Liver (tissue), 3 donors: Measurements from ENCODE around the gene GNB1L.

ENCODE experiments used
- EGR1 ChIP-seq, 2 donors: IDR thresholded peaks; 2 replicates each; pipeline ENCODE4 v1.6.1; 2016 to 2018; ENCODE audit warnings: antibody characterized with exemption in 2 of 2, low read depth in 2 of 2
- GABPA ChIP-seq, 2 donors: IDR thresholded peaks in 1 of 2; conservative IDR thresholded peaks in 1 of 2; 2 replicates each; pipeline ENCODE4 v1.6.1; 2016; ENCODE audit warnings: antibody characterized with exemption in 2 of 2, mild to moderate bottlenecking in 1 of 2, moderate library complexity in 1 of 2
- HNF4A ChIP-seq, 2 donors: conservative IDR thresholded peaks; 2 replicates each; pipeline ENCODE4 v1.6.1; 2016; ENCODE audit warnings: antibody characterized with exemption in 2 of 2, mild to moderate bottlenecking in 2 of 2
- JUND ChIP-seq, 2 donors: IDR thresholded peaks; 2 replicates each; pipeline ENCODE4 v1.6.1; 2016; ENCODE audit warnings: antibody characterized with exemption in 2 of 2
- RAD21 ChIP-seq, 2 donors: IDR thresholded peaks; 2 replicates each; pipeline ENCODE4 v1.6.1; 2016; ENCODE audit warnings: antibody characterized with exemption in 2 of 2, mild to moderate bottlenecking in 2 of 2
- SP1 ChIP-seq: IDR thresholded peaks from 2 replicates; pipeline ENCODE4 v1.6.1; 2018; ENCODE audit warnings: antibody characterized with exemption, mild to moderate bottlenecking
- YY1 ChIP-seq: IDR thresholded peaks from 2 replicates; pipeline ENCODE4 v1.6.1; 2016; ENCODE audit warnings: antibody characterized with exemption, mild to moderate bottlenecking
- TF ChIP-seq, protein P1 (sequence below): fragments of 150-350 bp; IDR thresholded peaks from 2 replicates; pipeline ENCODE4 v1.5.1; 2017; ENCODE audit warnings: improper control_type of control experiment, low read depth, low read length; ENCODE audit not compliant: missing input control
- TF ChIP-seq, protein P2 (sequence below): IDR thresholded peaks from 2 replicates; pipeline ENCODE4 v1.6.1; 2016; ENCODE audit warnings: antibody characterized with exemption
- TF ChIP-seq, protein P3 (sequence below): IDR thresholded peaks from 2 replicates; pipeline ENCODE4 v1.6.1; 2016; ENCODE audit warnings: antibody characterized with exemption
- TF ChIP-seq, protein P4 (sequence below): IDR thresholded peaks from 2 replicates; pipeline ENCODE4 v1.6.1; 2016; ENCODE audit warnings: antibody characterized with exemption, mild to moderate bottlenecking
- TF ChIP-seq, protein P5 (sequence below): IDR thresholded peaks from 2 replicates; pipeline ENCODE4 v1.6.1; 2016; ENCODE audit warnings: antibody characterized with exemption
- donor health status: healthy.
- donor health status: healthy.

DNA sequence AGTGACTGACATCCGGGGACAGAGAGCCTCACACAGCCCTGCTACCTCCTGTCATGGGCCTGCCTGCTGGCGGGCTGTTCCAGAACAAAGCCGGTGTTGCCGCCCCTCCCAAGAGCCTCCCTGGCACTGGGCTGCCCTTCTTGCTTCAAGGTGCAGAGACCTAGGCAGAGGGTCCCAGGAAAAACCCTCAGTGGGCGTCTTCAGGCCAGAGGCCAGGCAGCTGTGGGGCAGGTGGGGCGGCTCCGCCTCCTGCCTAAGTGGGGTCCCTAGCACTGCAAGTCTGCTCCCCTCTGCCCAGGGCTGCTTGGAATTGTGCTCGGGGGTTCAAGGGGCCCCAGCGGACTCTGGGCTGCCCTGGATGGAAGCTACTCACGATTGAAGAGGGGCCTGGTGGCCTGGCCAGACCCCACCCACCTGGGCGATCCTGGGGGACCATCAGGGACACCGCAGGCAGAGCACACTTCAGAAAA lies 20.4 kb upstream of the GNB1L start:
- TF ChIP-seq, protein P1, sequence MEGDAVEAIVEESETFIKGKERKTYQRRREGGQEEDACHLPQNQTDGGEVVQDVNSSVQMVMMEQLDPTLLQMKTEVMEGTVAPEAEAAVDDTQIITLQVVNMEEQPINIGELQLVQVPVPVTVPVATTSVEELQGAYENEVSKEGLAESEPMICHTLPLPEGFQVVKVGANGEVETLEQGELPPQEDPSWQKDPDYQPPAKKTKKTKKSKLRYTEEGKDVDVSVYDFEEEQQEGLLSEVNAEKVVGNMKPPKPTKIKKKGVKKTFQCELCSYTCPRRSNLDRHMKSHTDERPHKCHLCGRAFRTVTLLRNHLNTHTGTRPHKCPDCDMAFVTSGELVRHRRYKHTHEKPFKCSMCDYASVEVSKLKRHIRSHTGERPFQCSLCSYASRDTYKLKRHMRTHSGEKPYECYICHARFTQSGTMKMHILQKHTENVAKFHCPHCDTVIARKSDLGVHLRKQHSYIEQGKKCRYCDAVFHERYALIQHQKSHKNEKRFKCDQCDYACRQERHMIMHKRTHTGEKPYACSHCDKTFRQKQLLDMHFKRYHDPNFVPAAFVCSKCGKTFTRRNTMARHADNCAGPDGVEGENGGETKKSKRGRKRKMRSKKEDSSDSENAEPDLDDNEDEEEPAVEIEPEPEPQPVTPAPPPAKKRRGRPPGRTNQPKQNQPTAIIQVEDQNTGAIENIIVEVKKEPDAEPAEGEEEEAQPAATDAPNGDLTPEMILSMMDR = no peak
- TF ChIP-seq, protein P2, sequence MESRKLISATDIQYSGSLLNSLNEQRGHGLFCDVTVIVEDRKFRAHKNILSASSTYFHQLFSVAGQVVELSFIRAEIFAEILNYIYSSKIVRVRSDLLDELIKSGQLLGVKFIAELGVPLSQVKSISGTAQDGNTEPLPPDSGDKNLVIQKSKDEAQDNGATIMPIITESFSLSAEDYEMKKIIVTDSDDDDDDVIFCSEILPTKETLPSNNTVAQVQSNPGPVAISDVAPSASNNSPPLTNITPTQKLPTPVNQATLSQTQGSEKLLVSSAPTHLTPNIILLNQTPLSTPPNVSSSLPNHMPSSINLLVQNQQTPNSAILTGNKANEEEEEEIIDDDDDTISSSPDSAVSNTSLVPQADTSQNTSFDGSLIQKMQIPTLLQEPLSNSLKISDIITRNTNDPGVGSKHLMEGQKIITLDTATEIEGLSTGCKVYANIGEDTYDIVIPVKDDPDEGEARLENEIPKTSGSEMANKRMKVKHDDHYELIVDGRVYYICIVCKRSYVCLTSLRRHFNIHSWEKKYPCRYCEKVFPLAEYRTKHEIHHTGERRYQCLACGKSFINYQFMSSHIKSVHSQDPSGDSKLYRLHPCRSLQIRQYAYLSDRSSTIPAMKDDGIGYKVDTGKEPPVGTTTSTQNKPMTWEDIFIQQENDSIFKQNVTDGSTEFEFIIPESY = no peak
- TF ChIP-seq GABPA (IDR thresholded peaks at IDR 0.05 in 1 of 2, conservative IDR thresholded peaks at IDR 0.05 in 1 of 2) (no peak), RAD21 (IDR thresholded peaks at IDR 0.05) (no peak), JUND (IDR thresholded peaks at IDR 0.05) (no peak), YY1 (no peak), SP1 (no peak), EGR1 (IDR thresholded peaks at IDR 0.05; ENCODE audit: low read depth in 2 of 2) (no peak), HNF4A (conservative IDR thresholded peaks at IDR 0.05) (no peak)
- TF ChIP-seq, protein P3, sequence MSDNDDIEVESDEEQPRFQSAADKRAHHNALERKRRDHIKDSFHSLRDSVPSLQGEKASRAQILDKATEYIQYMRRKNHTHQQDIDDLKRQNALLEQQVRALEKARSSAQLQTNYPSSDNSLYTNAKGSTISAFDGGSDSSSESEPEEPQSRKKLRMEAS = no peak
- TF ChIP-seq, protein P4, sequence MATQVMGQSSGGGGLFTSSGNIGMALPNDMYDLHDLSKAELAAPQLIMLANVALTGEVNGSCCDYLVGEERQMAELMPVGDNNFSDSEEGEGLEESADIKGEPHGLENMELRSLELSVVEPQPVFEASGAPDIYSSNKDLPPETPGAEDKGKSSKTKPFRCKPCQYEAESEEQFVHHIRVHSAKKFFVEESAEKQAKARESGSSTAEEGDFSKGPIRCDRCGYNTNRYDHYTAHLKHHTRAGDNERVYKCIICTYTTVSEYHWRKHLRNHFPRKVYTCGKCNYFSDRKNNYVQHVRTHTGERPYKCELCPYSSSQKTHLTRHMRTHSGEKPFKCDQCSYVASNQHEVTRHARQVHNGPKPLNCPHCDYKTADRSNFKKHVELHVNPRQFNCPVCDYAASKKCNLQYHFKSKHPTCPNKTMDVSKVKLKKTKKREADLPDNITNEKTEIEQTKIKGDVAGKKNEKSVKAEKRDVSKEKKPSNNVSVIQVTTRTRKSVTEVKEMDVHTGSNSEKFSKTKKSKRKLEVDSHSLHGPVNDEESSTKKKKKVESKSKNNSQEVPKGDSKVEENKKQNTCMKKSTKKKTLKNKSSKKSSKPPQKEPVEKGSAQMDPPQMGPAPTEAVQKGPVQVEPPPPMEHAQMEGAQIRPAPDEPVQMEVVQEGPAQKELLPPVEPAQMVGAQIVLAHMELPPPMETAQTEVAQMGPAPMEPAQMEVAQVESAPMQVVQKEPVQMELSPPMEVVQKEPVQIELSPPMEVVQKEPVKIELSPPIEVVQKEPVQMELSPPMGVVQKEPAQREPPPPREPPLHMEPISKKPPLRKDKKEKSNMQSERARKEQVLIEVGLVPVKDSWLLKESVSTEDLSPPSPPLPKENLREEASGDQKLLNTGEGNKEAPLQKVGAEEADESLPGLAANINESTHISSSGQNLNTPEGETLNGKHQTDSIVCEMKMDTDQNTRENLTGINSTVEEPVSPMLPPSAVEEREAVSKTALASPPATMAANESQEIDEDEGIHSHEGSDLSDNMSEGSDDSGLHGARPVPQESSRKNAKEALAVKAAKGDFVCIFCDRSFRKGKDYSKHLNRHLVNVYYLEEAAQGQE = no peak
- TF ChIP-seq, protein P5, sequence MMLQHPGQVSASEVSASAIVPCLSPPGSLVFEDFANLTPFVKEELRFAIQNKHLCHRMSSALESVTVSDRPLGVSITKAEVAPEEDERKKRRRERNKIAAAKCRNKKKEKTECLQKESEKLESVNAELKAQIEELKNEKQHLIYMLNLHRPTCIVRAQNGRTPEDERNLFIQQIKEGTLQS = no peak
